Endothelial cell of umbilical vein (primary cell): ENCODE data around the gene MYLK.

Source experiments
- CTCF ChIP-seq, 2 donors: IDR thresholded peaks; 1 replicate in 1 of 2; 2 replicates in 1 of 2; pipeline ENCODE4 v1.5.1; 2011; ENCODE audit warnings: low read length in 2 of 2, mild to moderate bottlenecking in 2 of 2, moderate library complexity in 2 of 2, control low read depth in 1 of 2, inconsistent platforms in 1 of 2, low read depth in 1 of 2; ENCODE audit not compliant: insufficient read depth in 1 of 2; ENCODE audit errors: extremely low read depth in 1 of 2
- EZH2 ChIP-seq: IDR thresholded peaks from 2 replicates; pipeline ENCODE4 v1.6.1; 2012; ENCODE audit warnings: borderline replicate concordance, low read depth, mild to moderate bottlenecking, moderate library complexity, low read length, inconsistent platforms; ENCODE audit not compliant: severe bottlenecking
- GATA2 ChIP-seq: IDR thresholded peaks from 2 replicates; pipeline ENCODE4 v1.7.0; 2011; ENCODE audit warnings: low read depth, mild to moderate bottlenecking, moderate library complexity, mixed read lengths, low read length; ENCODE audit not compliant: insufficient read length, insufficient read depth
- POLR2A ChIP-seq: IDR thresholded peaks from 2 replicates; pipeline ENCODE4 v1.6.1; 2012; ENCODE audit warnings: low read depth, mild to moderate bottlenecking, control low read depth, low read length
- POLR2AphosphoS5 ChIP-seq: IDR thresholded peaks from 2 replicates; pipeline ENCODE4 v1.6.1; 2012; ENCODE audit warnings: low read depth, mild to moderate bottlenecking, control low read depth, low read length, moderate library complexity; ENCODE audit not compliant: insufficient read depth
- TF ChIP-seq, protein P1 (sequence below): IDR thresholded peaks from 2 replicates; pipeline ENCODE4 v1.6.1; 2011; ENCODE audit not compliant: insufficient read depth, insufficient read length

DNA sequence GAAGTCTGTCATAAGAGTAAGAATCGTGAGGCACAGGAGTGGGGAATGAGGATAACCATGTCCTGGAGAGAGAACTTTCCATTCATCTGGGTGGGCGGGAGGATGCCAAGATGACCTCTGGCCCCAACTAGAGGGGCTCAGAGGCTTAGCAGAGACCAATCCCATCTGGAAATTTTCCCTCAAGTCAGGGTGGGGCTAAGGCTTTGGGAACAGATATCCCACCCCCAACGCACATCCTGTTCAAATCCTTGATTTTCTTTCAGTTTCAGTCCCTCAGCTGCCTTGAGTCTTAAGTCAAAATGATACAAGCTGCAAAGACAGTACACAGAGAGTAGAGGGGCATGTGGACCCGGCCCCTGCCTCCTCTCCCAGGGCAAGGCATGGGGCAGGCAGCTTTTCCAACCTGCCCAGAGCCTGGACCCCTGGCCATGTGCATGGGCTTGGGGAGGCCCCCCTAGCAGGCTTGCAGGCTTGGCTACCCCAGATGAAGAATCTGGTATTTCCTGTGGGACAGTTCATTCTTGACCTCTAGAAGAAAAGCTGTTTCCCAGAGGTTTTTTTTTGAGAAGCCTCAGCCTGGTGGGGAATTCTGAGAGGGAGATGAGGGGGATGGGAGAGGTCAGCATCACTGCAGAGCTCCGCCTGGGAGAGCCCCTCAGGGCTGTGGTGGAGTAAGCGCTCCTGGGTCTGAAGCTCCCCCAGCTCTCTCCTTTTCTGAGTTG lies 189.6 kb downstream of the MYLK start:
- no peak for TF ChIP-seq CTCF (IDR thresholded peaks at IDR 0.05; ENCODE audit: extremely low read depth in 1 of 2, insufficient read depth in 1 of 2, low read depth in 1 of 2, low read length in 2 of 2)
- TF ChIP-seq POLR2A, result no peak
- no peak for TF ChIP-seq EZH2
- TF ChIP-seq GATA2, result no peak
- TF ChIP-seq, protein P1, sequence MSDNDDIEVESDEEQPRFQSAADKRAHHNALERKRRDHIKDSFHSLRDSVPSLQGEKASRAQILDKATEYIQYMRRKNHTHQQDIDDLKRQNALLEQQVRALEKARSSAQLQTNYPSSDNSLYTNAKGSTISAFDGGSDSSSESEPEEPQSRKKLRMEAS, result no peak
- TF ChIP-seq POLR2AphosphoS5, result no peak
